Choroid plexus epithelial cell (primary cell): ENCODE measurements around the gene STOM.

Experiments used
- DNase-seq: peaks from one replicate; pipeline ENCODE4 v3.0.0-alpha.2; 2010; ENCODE audit warnings: low read depth
- H3K4me3 ChIP-seq: 2 replicates; pipeline ENCODE4 v1.5.1; 2011; ENCODE audit warnings: low read depth, mild to moderate bottlenecking, control low read depth, low read length, moderate library complexity
- CTCF ChIP-seq: conservative IDR thresholded peaks from 2 replicates; pipeline ENCODE4 v1.5.1; 2011; ENCODE audit warnings: low read depth, mild to moderate bottlenecking, control low read depth, inconsistent platforms, low read length, moderate library complexity

STOM gene

DNA sequence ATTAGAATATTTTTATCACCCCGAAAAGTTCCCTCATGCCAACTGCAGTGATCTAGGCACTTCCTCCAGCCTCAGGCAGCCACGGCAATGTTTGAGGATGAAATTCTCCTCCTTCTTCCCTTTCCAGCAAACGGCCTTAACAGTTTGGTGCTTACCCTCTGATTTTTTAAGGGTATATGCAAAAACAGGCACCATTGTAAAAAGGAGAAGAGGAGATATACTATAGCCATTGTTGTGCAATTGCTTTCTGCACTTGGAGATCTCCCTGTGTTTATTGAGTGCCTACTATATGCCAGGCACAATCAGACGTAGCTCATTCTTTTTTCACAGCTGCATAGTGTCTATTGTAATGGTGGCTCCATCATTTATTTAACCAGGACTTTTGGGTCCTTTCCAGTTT, 72.7 kb downstream of the STOM start:
- DNase-seq = no peak
- no peak for TF ChIP-seq CTCF
- H3K4me3 ChIP-seq = no peak overlapping the region

DNA sequence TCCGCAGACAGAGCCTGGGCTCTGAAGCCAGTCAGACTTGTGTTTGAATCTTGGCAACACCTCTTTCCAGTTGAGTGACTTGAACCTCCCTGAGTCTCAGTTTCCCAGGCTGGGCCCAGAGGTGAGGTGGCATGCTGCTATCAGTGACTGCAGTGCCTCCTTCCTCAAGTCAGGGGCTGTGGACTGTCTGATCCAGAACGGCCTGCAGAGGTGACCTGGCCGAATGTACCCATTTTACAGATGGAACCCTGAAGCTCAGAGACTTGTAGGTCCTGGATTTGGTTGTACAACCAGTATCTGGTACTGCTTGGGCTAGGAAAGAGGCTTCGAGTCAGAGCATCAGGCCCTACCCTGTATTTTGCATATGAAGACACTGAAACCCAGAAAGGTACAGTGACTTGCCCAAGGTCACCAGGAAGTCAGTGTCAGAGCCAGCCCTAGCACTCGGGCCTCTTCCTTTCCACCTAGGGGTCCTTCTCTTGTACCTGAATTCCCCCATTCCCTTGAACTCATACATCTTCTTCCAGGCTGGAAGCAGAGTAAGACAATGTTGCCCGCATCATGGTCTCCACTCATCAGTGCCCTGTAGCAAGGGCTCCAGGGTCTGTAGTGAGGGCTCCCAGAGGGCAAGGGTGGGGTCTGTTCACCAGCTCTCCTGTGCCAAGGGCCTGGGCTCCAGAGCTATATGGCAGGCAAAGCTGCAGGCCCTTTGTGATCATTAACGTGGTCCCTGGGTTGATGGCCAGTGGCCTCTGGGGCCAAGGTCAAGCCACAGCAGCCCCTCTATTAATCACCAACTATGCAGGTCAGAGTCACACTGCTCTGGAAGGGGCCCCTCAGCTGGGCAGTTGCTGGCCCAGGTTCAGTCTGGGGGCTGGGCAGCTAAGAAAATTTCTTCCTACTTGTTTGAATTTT, 73.6 kb downstream of the STOM start:
- H3K4me3 ChIP-seq = no peak overlapping the region
- no peak for DNase-seq
- no peak for TF ChIP-seq CTCF

- TF ChIP-seq CTCF = no peak
- H3K4me3 ChIP-seq = no peak overlapping the region
- no peak for DNase-seq
Measured at GRCh38 chr9:121295662-121296191, 74.3 kb downstream of the STOM start.

GRCh38 chr9:121294866-121295661, 75.0 kb downstream of the STOM start:
- DNase-seq = no peak
- H3K4me3 ChIP-seq = no peak overlapping the region
- TF ChIP-seq CTCF = no peak

DNA sequence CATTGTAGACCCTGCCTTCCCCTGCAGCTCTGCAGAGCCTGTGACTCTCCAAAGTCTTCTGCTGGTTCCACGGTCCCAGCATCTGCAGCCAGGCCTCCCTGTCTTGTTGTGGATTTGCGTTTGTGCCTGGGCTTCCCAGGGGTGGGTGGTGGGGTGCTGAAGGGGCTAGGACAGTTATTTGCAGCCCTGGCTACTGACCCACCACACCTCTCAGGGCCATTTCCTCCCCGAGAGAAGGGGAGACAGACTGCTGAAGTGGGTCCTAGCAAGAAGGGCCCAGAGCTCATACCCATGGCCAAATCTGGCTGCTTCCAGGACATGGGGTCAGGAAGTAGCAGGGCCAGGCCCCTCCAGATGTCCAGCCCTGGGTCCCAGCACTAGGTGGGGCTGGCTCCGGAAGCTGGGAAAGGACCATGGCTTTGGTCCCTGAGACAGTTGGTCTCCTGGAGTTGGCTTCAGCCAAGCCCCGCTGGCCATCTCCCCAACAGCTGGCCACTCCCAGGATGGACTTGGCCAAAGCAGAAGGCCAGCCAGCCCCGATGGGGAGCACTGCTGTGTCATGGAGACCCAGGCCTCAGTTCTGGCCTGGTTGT, 75.8 kb downstream of the STOM start:
- DNase-seq = no peak
- no peak overlapping the region for H3K4me3 ChIP-seq
- no peak for TF ChIP-seq CTCF

- H3K4me3 ChIP-seq = no peak overlapping the region
- no peak for DNase-seq
- no peak for TF ChIP-seq CTCF
Measured at GRCh38 chr9:121292801-121293241, 77.2 kb downstream of the STOM start.
